HG02981 (cell line): ENCODE measurements around the gene ABHD2.
"Not testable (repeated sequence)": the region's sequence is repeated elsewhere in the genome, so short reads cannot be mapped to it uniquely, and the experiment has no call there.

Source experiments
- ATAC-seq: cut with Tn5 transposase; IDR thresholded peaks from one replicate; pipeline ENCODE4 v1.9.1; 2021; ENCODE audit warnings: mild to moderate bottlenecking, moderate library complexity; ENCODE audit not compliant: unreplicated experiment

ABHD2 gene

GRCh38 chr15:89136818-89137772 is 48.8 kb downstream of the ABHD2 start:
- no peak for ATAC-seq

- no peak for ATAC-seq
These were observed 49.7 kb downstream of the ABHD2 start for GRCh38 chr15:89137926-89138325.

GRCh38 chr15:89138999-89139612 is 50.9 kb downstream of the ABHD2 start:
- no peak for ATAC-seq

GRCh38 chr15:89139613-89140499 is 51.6 kb downstream of the ABHD2 start:
- no peak for ATAC-seq

GRCh38 chr15:89140595-89140994 is 52.3 kb downstream of the ABHD2 start:
- no peak for ATAC-seq

- ATAC-seq: not testable (repeated sequence)
These were observed 52.9 kb downstream of the ABHD2 start for GRCh38 chr15:89141159-89141558.

- ATAC-seq: no peak
These were observed 53.6 kb downstream of the ABHD2 start for GRCh38 chr15:89141885-89142284.

GRCh38 chr15:89142423-89142822 is 54.2 kb downstream of the ABHD2 start:
- no peak for ATAC-seq

- ATAC-seq: no peak
These were observed 55.4 kb downstream of the ABHD2 start for GRCh38 chr15:89143503-89144162.

GRCh38 chr15:89144491-89144890 is 56.2 kb downstream of the ABHD2 start:
- ATAC-seq: no peak

GRCh38 chr15:89146366-89146765 is 58.1 kb downstream of the ABHD2 start:
- ATAC-seq: no peak

GRCh38 chr15:89148126-89148525 is 59.9 kb downstream of the ABHD2 start:
- ATAC-seq: no peak

GRCh38 chr15:89149501-89150101 is 61.3 kb downstream of the ABHD2 start:
- ATAC-seq: no peak

- no peak for ATAC-seq
These were observed 62.0 kb downstream of the ABHD2 start for GRCh38 chr15:89150287-89150686.

GRCh38 chr15:89150762-89151664 is 62.8 kb downstream of the ABHD2 start:
- no peak for ATAC-seq

- ATAC-seq: no peak
These were observed 66.9 kb downstream of the ABHD2 start for GRCh38 chr15:89155122-89155521.

GRCh38 chr15:89155656-89156055 is 67.4 kb downstream of the ABHD2 start:
- ATAC-seq: no peak

GRCh38 chr15:89157061-89157460 is 68.8 kb downstream of the ABHD2 start:
- no peak for ATAC-seq

- no peak for ATAC-seq
These were observed 69.8 kb downstream of the ABHD2 start for GRCh38 chr15:89157918-89158564.
